ENCODE measurements around the gene POTEF. TPM values are rescaled to one million over a fixed set of nuclear protein-coding genes. Genes with fewer than 3 reads are reported as not detected.
"Not testable (repeated sequence)": the region's sequence is repeated elsewhere in the genome, so short reads cannot be mapped to it uniquely, and the experiment has no call there.

The POTEF gene
- total RNA-seq, 2 donors from 2014 or later, result not detected

DNA sequence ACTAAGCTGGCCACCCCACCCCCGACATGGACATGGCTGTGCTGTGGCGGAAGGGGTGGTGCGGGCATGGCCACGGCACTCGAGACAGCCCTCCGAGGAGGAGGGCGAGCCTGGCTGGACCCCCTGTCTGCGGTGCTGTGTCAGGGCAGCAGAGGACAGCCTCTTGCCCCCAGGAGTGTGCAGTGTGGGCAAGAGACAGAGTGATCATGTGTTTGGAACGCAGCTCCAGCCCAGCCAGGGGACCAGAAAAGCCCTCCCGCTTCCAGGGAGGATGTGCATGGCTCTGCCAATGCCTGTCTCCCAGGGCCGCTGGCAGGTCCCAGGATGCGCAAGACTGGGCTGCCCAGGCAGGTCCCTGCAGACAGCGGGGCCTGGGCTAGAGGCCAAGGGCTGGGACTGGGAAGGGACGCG lies 9.8 kb upstream of the POTEF start:
- not testable (repeated sequence) for ATAC-seq (ENCODE audit: insufficient number of reproducible peaks, low FRiP score, low read depth); H3K36me3 ChIP-seq; DNase-seq (ENCODE audit: low spot score); H3K27me3 ChIP-seq (replicated peaks; ENCODE audit: insufficient read depth); H3K9me3 ChIP-seq; H3K4me3 ChIP-seq; H3K4me1 ChIP-seq (ENCODE audit: control insufficient read depth in 1 of 2, low read depth in 2 of 2); H3K27ac ChIP-seq

GRCh38 chr2:130138326-130138725 lies 9.3 kb upstream of the POTEF start:
- not testable (repeated sequence) for H3K4me1 ChIP-seq (ENCODE audit: control insufficient read depth in 1 of 2, low read depth in 2 of 2); ATAC-seq (ENCODE audit: insufficient number of reproducible peaks, low FRiP score, low read depth); H3K36me3 ChIP-seq; H3K4me3 ChIP-seq; H3K27me3 ChIP-seq (replicated peaks; ENCODE audit: insufficient read depth); H3K27ac ChIP-seq; DNase-seq (ENCODE audit: low spot score); H3K9me3 ChIP-seq

- not testable (repeated sequence) for H3K36me3 ChIP-seq; ATAC-seq (ENCODE audit: insufficient number of reproducible peaks, low FRiP score, low read depth); DNase-seq (ENCODE audit: low spot score); H3K27me3 ChIP-seq (replicated peaks; ENCODE audit: insufficient read depth); H3K27ac ChIP-seq; H3K9me3 ChIP-seq; H3K4me3 ChIP-seq; H3K4me1 ChIP-seq (ENCODE audit: control insufficient read depth in 1 of 2, low read depth in 2 of 2)
Observed at GRCh38 chr2:130137118-130137517, 8.1 kb upstream of the POTEF start.

GRCh38 chr2:130136546-130136945 lies 7.5 kb upstream of the POTEF start:
- not testable (repeated sequence) for H3K36me3 ChIP-seq; ATAC-seq (ENCODE audit: insufficient number of reproducible peaks, low FRiP score, low read depth); DNase-seq (ENCODE audit: low spot score); H3K27ac ChIP-seq; H3K27me3 ChIP-seq (replicated peaks; ENCODE audit: insufficient read depth); H3K4me3 ChIP-seq; H3K4me1 ChIP-seq (ENCODE audit: control insufficient read depth in 1 of 2, low read depth in 2 of 2); H3K9me3 ChIP-seq

- Histone ChIP-seq H3K36me3 (no peaks in the 10 kb centered on the region), H3K27ac (no peak overlapping the region), H3K27me3 (replicated peaks; ENCODE audit: insufficient read depth) (no peaks in the 10 kb centered on the region), H3K4me3 (no peak overlapping the region), H3K4me1 (ENCODE audit: control insufficient read depth in 1 of 2, low read depth in 2 of 2) (no peaks in the 10 kb centered on the region), H3K9me3 (no peaks in the 10 kb centered on the region)
- ATAC-seq (ENCODE audit: insufficient number of reproducible peaks, low FRiP score, low read depth) (no peak), DNase-seq (ENCODE audit: low spot score) (no peak)
- TF ChIP-seq, protein P1, sequence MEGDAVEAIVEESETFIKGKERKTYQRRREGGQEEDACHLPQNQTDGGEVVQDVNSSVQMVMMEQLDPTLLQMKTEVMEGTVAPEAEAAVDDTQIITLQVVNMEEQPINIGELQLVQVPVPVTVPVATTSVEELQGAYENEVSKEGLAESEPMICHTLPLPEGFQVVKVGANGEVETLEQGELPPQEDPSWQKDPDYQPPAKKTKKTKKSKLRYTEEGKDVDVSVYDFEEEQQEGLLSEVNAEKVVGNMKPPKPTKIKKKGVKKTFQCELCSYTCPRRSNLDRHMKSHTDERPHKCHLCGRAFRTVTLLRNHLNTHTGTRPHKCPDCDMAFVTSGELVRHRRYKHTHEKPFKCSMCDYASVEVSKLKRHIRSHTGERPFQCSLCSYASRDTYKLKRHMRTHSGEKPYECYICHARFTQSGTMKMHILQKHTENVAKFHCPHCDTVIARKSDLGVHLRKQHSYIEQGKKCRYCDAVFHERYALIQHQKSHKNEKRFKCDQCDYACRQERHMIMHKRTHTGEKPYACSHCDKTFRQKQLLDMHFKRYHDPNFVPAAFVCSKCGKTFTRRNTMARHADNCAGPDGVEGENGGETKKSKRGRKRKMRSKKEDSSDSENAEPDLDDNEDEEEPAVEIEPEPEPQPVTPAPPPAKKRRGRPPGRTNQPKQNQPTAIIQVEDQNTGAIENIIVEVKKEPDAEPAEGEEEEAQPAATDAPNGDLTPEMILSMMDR (IDR thresholded peaks at IDR 0.05), result no peak
Observed at GRCh38 chr2:130135692-130136541, 6.9 kb upstream of the POTEF start.

DNA sequence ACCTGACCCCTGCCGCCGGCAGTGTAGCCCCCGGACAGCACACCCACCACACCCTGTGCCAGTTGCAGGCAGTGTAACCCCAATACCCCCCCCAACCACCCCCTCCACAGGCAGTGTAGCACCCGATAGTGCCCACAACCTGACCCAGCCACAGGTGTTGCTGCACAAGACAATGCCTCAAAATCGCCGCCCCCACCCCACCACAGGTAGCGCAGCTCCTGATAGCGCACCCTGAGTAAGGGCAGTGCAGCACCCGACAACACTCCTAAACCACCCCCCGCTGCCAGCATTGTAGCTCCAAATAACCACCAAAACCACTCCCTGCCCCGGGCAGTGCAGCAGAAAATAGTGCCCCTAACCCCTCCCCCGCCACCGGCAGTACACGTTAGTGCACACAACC lies 558 bp downstream of the POTEF start:
- not testable (repeated sequence) for ATAC-seq (ENCODE audit: insufficient number of reproducible peaks, low FRiP score, low read depth); H3K4me3 ChIP-seq; H3K27me3 ChIP-seq (replicated peaks; ENCODE audit: insufficient read depth); H3K4me1 ChIP-seq (ENCODE audit: control insufficient read depth in 1 of 2, low read depth in 2 of 2); H3K27ac ChIP-seq; H3K9me3 ChIP-seq; DNase-seq (ENCODE audit: low spot score); H3K36me3 ChIP-seq

DNA sequence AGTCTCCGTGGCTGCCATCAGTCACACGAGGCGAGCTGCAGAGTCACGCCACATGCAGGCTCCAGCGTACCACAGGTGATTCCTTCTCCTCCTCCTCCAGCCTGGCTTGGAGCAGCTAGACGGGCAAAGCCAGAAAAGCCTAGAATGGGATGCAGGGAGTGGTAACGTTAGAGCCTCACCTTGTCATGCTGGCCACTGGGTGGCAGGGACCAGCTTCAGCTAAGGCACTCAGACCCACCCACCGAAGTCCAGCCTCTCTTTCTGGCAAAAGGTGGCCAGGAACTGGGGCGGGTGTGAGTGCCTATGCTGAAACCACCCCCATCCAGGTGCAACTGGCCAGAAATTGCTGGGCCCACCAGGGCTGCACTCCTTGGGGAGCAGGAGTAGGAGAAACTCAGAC lies 1.3 kb downstream of the POTEF start:
- not testable (repeated sequence) for H3K27me3 ChIP-seq (replicated peaks; ENCODE audit: insufficient read depth); H3K36me3 ChIP-seq; ATAC-seq (ENCODE audit: insufficient number of reproducible peaks, low FRiP score, low read depth); H3K4me3 ChIP-seq; DNase-seq (ENCODE audit: low spot score); H3K27ac ChIP-seq; H3K9me3 ChIP-seq; H3K4me1 ChIP-seq (ENCODE audit: control insufficient read depth in 1 of 2, low read depth in 2 of 2)

GRCh38 chr2:130120924-130121323 lies 8.1 kb downstream of the POTEF start:
- not testable (repeated sequence) for DNase-seq (ENCODE audit: low spot score); H3K27ac ChIP-seq; H3K4me1 ChIP-seq (ENCODE audit: control insufficient read depth in 1 of 2, low read depth in 2 of 2); H3K36me3 ChIP-seq; H3K4me3 ChIP-seq; H3K9me3 ChIP-seq; ATAC-seq (ENCODE audit: insufficient number of reproducible peaks, low FRiP score, low read depth); H3K27me3 ChIP-seq (replicated peaks; ENCODE audit: insufficient read depth)

DNA sequence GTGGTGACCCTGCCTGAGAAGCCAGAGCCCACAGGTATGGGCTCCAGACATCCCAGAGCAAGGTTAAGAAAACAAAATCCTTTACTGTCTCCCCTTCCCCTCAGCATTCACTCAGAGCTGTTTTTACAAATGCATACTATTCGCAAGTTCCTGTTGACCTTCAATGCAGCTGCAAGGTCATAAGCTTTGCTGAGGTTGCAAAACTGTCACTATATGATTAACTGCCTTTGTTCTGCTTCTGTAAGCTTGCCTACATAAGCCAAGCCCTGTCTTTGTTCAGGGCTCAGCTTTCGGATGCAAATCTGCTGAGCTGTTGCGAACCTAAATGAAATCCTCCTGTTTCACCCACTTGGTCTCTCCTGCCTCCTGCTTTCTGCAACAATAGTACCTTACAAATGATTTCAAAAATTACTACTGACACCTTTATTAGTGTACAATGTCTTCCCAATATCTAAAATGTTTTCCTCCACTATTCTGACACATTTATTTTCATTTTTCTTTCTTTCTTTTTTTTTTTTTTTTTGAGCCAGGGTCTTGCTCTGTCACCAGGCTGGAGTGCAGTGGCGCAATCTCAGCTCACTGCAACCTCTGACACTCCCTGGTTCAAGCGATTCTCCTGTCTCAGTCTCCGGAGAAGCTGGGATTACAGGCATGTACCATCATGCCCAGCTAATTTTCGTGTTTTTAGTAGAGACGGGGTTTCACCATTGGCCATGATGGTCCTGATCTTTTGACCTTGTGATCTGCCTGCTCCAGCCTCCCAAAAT lies 26.2 kb downstream of the POTEF start:
- H3K27ac ChIP-seq; H3K4me3 ChIP-seq; H3K4me1 ChIP-seq (ENCODE audit: control insufficient read depth in 1 of 2, low read depth in 2 of 2); DNase-seq (ENCODE audit: low spot score); ATAC-seq (ENCODE audit: insufficient number of reproducible peaks, low FRiP score, low read depth); H3K9me3 ChIP-seq; H3K27me3 ChIP-seq (replicated peaks; ENCODE audit: insufficient read depth); H3K36me3 ChIP-seq: not testable (repeated sequence)

DNA sequence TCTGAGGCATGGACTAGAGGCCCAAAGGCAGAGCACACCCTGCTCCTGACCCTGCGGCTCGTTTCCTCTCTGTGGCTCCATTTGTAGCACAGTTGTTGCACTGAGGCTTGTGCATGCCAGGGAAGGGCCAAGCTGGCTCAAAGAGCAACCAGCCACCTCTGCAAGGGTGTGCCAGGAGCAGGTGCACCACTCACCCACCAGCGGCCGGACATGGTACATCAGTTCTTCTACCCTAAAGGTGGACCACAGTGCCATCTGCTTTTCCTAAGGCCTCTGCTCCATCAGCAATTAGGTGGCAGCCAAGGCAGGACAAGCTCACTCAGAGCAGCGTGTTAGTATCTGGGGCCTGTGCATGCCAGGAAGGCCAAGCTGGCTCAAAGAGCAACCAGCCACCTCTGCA lies 66.4 kb downstream of the POTEF start:
- not testable (repeated sequence) for H3K9me3 ChIP-seq; H3K27ac ChIP-seq; DNase-seq (ENCODE audit: low spot score); H3K36me3 ChIP-seq; H3K4me1 ChIP-seq (ENCODE audit: control insufficient read depth in 1 of 2, low read depth in 2 of 2); H3K27me3 ChIP-seq (replicated peaks; ENCODE audit: insufficient read depth); ATAC-seq (ENCODE audit: insufficient number of reproducible peaks, low FRiP score, low read depth); H3K4me3 ChIP-seq

- not testable (repeated sequence) for H3K4me3 ChIP-seq; ATAC-seq (ENCODE audit: insufficient number of reproducible peaks, low FRiP score, low read depth); H3K36me3 ChIP-seq; H3K4me1 ChIP-seq (ENCODE audit: control insufficient read depth in 1 of 2, low read depth in 2 of 2); H3K9me3 ChIP-seq; DNase-seq (ENCODE audit: low spot score); H3K27me3 ChIP-seq (replicated peaks; ENCODE audit: insufficient read depth); H3K27ac ChIP-seq
Observed at GRCh38 chr2:130059982-130060381, 69.0 kb downstream of the POTEF start.

Data from thoracic aorta (tissue), 2 donors.